Prostate gland (tissue), 2 donors: Measurements from ENCODE around the gene OSTC.

Source experiments
- CTCF ChIP-seq, 4 experiments: fragments of 200-600 bp in 2 of 4; fragments of 450-650 bp in 2 of 4; sonication (generic) in 2 of 4; IDR thresholded peaks; 1 replicate in 3 of 4; 2 replicates in 1 of 4; pipeline ENCODE4 v1.5.1; 2016 to 2019; ENCODE audit warnings: antibody characterized with exemption in 4 of 4, mild to moderate bottlenecking in 2 of 4, moderate library complexity in 2 of 4
- POLR2A ChIP-seq: fragments of 450-650 bp; IDR thresholded peaks from one replicate; pipeline ENCODE4 v1.6.1; 2016; ENCODE audit warnings: antibody characterized with exemption, mild to moderate bottlenecking

DNA sequence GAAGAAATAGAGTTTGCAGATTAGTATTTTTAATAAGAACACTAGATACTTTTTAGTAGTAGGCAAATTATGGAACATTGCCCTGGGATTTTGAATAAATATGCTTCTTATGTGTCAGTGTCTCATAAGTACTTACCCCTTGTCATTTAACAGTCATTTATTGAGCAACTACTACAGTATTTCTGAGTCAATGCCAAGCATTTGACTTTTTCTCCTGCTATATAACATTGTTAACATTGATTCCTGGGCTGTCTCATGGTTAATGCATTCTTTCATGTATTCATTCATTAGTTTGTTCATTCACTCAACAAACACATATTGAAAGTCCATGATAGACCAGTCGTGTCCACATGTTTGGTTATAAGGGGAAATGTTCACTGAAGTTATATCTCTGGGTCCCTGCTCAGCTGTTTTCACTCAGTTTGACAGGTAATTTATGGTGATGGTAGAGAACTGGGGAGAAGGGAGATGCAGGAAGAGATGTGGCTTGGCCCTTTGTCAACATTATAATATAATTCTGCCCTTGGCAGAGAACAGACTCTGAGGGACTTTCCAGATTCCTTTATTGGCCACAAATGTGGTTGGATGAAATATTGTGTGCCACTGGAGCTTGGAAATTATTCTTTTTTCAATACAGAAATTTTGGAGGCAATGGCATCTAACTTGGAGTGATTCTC is 49.8 kb downstream of the OSTC start:
- TF ChIP-seq CTCF (IDR thresholded peaks at IDR 0.05) = no peak
- no peak for TF ChIP-seq POLR2A
